Spleen (tissue), 7 donors: Measurements from ENCODE around the gene SEC14L6.

Experiments
- CTCF ChIP-seq, 11 experiments: fragments of 200-600 bp in 7 of 11; fragments of 450-650 bp in 4 of 11; sonication (generic) in 4 of 11; IDR thresholded peaks in 8 of 11; conservative IDR thresholded peaks in 3 of 11; 1 replicate in 7 of 11; 2 replicates in 4 of 11; pipeline versions ENCODE4 v1.4.0 to v1.8.0; 2016 to 2021; ENCODE audit warnings: antibody characterized with exemption in 11 of 11, inconsistent platforms in 4 of 11, mild to moderate bottlenecking in 1 of 11
- POLR2A ChIP-seq, 3 donors: fragments of 450-650 bp; IDR thresholded peaks; one replicate each; pipeline ENCODE4 v1.5.1; 2017; ENCODE audit warnings: antibody characterized with exemption in 3 of 3, mild to moderate bottlenecking in 1 of 3
- donor health status: DM: no; HTN: no; CAD: no; lungs with moderate emphysema.
- donor health status: DM: no; HTN: no; CAD: no.
- donor health status: DM: no; HTN: no; CAD: no.

GRCh38 chr22:30486118-30486517, 60.4 kb downstream of the SEC14L6 start:
- no peak for TF ChIP-seq CTCF (IDR thresholded peaks at IDR 0.05 in 8 of 11, conservative IDR thresholded peaks at IDR 0.05 in 3 of 11)
- no peak for TF ChIP-seq POLR2A (IDR thresholded peaks at IDR 0.05)
